ENCODE measurements around the gene HYI. TPM values are rescaled to one million over a fixed set of nuclear protein-coding genes. Genes with fewer than 3 reads are reported as not detected.
"Not testable (repeated sequence)": the region's sequence is repeated elsewhere in the genome, so short reads cannot be mapped to it uniquely, and the experiment has no call there.

Gene HYI
- total RNA-seq, 1 experiment from 2014 or later: 55.3 TPM

- no peak for DNase-seq (ENCODE audit: low read depth, low spot score)
- Histone ChIP-seq H3K9me3 (ENCODE audit: control insufficient read depth, insufficient read depth, low read depth, low read length) (no peaks in the 10 kb centered on the region), H3K4me1 (ENCODE audit: control insufficient read depth, insufficient read depth, low read length) (no peaks in the 10 kb centered on the region), H3K27ac (ENCODE audit: low read length) (no peak overlapping the region), H3K4me3 (ENCODE audit: low read depth in 2 of 2, low read length in 2 of 2) (no peak overlapping the region), H3K36me3 (ENCODE audit: control insufficient read depth, insufficient read depth, low read length) (peaks cover 3% of the 10 kb centered on the region; the same call in 1 of the 2 replicates), H3K27me3 (ENCODE audit: control insufficient read depth, insufficient read depth, low read length) (no peaks in the 10 kb centered on the region)
- in situ Hi-C loops (cut with HindIII; ENCODE audit: low pct_unique_long_range_greater_than_20kb, low sequenced_read_pairs) (no loop called here), intact Hi-C loops (cut with micrococcal nuclease; ENCODE audit: unreplicated experiment) (no loop called here)
- POLR2A ChIA-PET: interaction anchor here (0.7 kb wide), 1 partner anchor 19 kb away, joined by 3 read pairs; no protein-coding TSS in a partner anchor
- TF ChIP-seq CTCF (IDR thresholded peaks at IDR 0.05): no peak
- no peak for TF ChIP-seq TCF7L2 (IDR thresholded peaks at IDR 0.05; ENCODE audit: low read depth, low read length)
- no peak for TF ChIP-seq SIN3A (IDR thresholded peaks at IDR 0.05; ENCODE audit: borderline replicate concordance, insufficient read depth, low read depth, low read length)
- TF ChIP-seq POLR2AphosphoS5 (IDR thresholded peaks at IDR 0.05; ENCODE audit: low read depth, low read length): no peak
- TF ChIP-seq, protein P1, sequence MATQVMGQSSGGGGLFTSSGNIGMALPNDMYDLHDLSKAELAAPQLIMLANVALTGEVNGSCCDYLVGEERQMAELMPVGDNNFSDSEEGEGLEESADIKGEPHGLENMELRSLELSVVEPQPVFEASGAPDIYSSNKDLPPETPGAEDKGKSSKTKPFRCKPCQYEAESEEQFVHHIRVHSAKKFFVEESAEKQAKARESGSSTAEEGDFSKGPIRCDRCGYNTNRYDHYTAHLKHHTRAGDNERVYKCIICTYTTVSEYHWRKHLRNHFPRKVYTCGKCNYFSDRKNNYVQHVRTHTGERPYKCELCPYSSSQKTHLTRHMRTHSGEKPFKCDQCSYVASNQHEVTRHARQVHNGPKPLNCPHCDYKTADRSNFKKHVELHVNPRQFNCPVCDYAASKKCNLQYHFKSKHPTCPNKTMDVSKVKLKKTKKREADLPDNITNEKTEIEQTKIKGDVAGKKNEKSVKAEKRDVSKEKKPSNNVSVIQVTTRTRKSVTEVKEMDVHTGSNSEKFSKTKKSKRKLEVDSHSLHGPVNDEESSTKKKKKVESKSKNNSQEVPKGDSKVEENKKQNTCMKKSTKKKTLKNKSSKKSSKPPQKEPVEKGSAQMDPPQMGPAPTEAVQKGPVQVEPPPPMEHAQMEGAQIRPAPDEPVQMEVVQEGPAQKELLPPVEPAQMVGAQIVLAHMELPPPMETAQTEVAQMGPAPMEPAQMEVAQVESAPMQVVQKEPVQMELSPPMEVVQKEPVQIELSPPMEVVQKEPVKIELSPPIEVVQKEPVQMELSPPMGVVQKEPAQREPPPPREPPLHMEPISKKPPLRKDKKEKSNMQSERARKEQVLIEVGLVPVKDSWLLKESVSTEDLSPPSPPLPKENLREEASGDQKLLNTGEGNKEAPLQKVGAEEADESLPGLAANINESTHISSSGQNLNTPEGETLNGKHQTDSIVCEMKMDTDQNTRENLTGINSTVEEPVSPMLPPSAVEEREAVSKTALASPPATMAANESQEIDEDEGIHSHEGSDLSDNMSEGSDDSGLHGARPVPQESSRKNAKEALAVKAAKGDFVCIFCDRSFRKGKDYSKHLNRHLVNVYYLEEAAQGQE (IDR thresholded peaks at IDR 0.05; ENCODE audit: insufficient read depth in 1 of 2, low read depth in 2 of 2, low read length in 1 of 2): no peak
- ATAC-seq: no peak
- CTCF ChIA-PET: interaction anchor here (0.6 kb wide), 1 partner anchor 59 kb away, joined by 6 read pairs; no protein-coding TSS in a partner anchor
- no TSS peak for BruUV-seq (replicated peaks)
Measured at GRCh38 chr1:43415901-43416300, 37.8 kb downstream of the HYI start.

- in situ Hi-C loops (cut with HindIII; ENCODE audit: low pct_unique_long_range_greater_than_20kb, low sequenced_read_pairs) (no loop called here), intact Hi-C loops (cut with micrococcal nuclease; ENCODE audit: unreplicated experiment) (loop anchor here (1.0 to 5.0 kb wide), 2 partner anchors 176 to 187 kb away; no protein-coding TSS in a partner anchor)
- H3K4me3 ChIP-seq (ENCODE audit: low read depth in 2 of 2, low read length in 2 of 2): no peak overlapping the region
- BruUV-seq (replicated peaks): no TSS peak
- peak; percentile 20 for DNase-seq (ENCODE audit: low read depth, low spot score)
- ChIA-PET POLR2A (interaction anchor here (1.0 kb wide), 1 partner anchor 66 kb away, joined by 4 read pairs; no protein-coding TSS in a partner anchor), CTCF (interaction anchor here (0.6 to 1.7 kb wide), 8 partner anchors 39 to 502 kb away, joined by 3 to 23 read pairs (median 4); partner anchors contain the start of gene HYI)
- H3K27ac ChIP-seq (ENCODE audit: low read length): no peak overlapping the region
- no peaks in the 10 kb centered on the region for H3K4me1 ChIP-seq (ENCODE audit: control insufficient read depth, insufficient read depth, low read length)
- TF ChIP-seq, protein P1 (IDR thresholded peaks at IDR 0.05; ENCODE audit: insufficient read depth in 1 of 2, low read depth in 2 of 2, low read length in 1 of 2): no peak
- peak; percentile 76 for TF ChIP-seq CTCF (IDR thresholded peaks at IDR 0.05)
- no peaks in the 10 kb centered on the region for H3K9me3 ChIP-seq (ENCODE audit: control insufficient read depth, insufficient read depth, low read depth, low read length)
- ATAC-seq: peak; percentile 93
- peaks cover 3% of the 10 kb centered on the region; the same call in 1 of the 2 replicates for H3K36me3 ChIP-seq (ENCODE audit: control insufficient read depth, insufficient read depth, low read length)
- H3K27me3 ChIP-seq (ENCODE audit: control insufficient read depth, insufficient read depth, low read length): no peaks in the 10 kb centered on the region
Measured at GRCh38 chr1:43414634-43415223, 39.0 kb downstream of the HYI start.

DNA sequence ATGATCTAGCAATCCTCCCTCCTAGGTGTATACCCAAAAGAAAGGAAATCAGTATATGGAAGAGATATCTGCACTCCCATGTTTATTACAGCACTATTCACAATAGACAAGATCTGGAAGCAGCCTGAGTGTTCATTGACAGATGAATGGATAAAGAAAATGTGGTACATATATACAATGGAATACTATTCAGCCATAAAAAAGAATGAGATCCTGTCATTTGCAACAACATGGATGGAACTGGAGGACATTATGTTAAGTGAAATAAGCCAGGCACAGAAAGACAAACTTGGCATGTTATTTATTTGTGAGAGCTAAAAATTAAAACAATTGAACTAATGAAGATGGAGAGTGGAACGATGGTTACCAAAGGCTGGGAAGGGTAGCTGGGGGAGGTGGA, 40.3 kb downstream of the HYI start:
- H3K36me3 ChIP-seq (ENCODE audit: control insufficient read depth, insufficient read depth, low read length); H3K4me3 ChIP-seq (ENCODE audit: low read depth in 2 of 2, low read length in 2 of 2); in situ Hi-C loops (cut with HindIII; ENCODE audit: low pct_unique_long_range_greater_than_20kb, low sequenced_read_pairs); POLR2A ChIA-PET; H3K9me3 ChIP-seq (ENCODE audit: control insufficient read depth, insufficient read depth, low read depth, low read length); ATAC-seq; H3K27me3 ChIP-seq (ENCODE audit: control insufficient read depth, insufficient read depth, low read length); CTCF ChIA-PET; H3K27ac ChIP-seq (ENCODE audit: low read length); DNase-seq (ENCODE audit: low read depth, low spot score); H3K4me1 ChIP-seq (ENCODE audit: control insufficient read depth, insufficient read depth, low read length); BruUV-seq (replicated peaks): not testable (repeated sequence)
- intact Hi-C loops (cut with micrococcal nuclease; ENCODE audit: unreplicated experiment): loop anchor here (5.0 kb wide), 1 partner anchor 186 kb away; no protein-coding TSS in a partner anchor
